ENCODE measurements around the gene STX4. TPM values are rescaled to one million over a fixed set of nuclear protein-coding genes. Genes with fewer than 3 reads are reported as not detected.
A peak's percentile ranks its signal among the peaks of the same experiment; 100 is the strongest.
"Not testable (repeated sequence)": the region's sequence is repeated elsewhere in the genome, so short reads cannot be mapped to it uniquely, and the experiment has no call there.

STX4 gene
- total RNA-seq, 2 experiments from 2014 or later: 67.2 to 70.0 TPM

- CTCF ChIA-PET; H3K4me3 Mint-ChIP-seq; H3K9me3 Mint-ChIP-seq; DNase-seq; POLR2A ChIA-PET; H3K36me3 Mint-ChIP-seq (ENCODE audit: low read depth); H3K27ac Mint-ChIP-seq; H3K4me1 Mint-ChIP-seq: not testable (repeated sequence)
- peaks cover 53% of the 10 kb centered on the region for H3K27me3 Mint-ChIP-seq
Observed at GRCh38 chr16:31011815-31012214, 21.5 kb upstream of the STX4 start.

DNA sequence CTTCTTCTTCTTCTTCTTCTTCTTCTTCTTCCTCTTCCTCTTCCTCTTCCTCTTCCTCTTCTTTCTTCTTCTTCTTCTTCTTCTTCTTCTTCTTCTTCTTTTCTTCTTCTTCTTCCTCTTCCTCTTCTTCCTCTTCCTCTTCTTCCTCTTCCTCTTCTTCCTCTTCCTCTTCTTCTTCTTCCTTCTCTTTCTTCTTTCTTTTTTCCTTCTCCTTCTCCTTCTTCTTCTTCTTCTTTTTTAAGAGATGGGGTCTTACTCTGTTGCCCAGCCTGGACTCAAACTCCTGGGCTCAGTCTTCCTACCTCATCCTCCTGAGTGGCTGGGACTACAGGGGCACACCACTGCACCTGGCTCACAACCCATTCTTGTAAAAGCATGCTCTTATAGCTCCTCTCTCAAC is 20.1 kb upstream of the STX4 start:
- H3K27me3 Mint-ChIP-seq: peaks cover 51% of the 10 kb centered on the region
- H3K4me1 Mint-ChIP-seq; H3K27ac Mint-ChIP-seq; H3K36me3 Mint-ChIP-seq (ENCODE audit: low read depth); H3K4me3 Mint-ChIP-seq; POLR2A ChIA-PET; DNase-seq; H3K9me3 Mint-ChIP-seq; CTCF ChIA-PET: not testable (repeated sequence)

DNA sequence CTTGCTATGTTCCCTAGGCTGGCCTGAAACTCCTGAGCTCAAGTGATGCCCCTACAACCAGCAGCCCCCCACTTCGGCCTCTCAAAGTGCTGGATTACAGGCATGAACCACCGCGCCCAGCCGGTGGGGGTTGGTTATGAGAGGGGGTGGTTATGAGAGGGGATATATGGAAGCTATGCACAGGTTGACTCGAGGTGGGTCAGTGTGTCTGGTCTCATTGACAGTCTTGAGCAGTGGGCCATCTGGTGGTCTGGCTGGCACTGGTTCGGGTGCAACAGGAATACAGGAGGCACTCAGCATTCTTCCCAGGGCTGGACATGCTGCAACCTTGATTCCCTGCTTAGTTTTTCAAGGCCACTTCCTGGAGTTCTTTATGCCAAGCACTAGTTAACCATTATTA is 17.3 kb upstream of the STX4 start:
- DNase-seq: no peak
- H3K4me3 Mint-ChIP-seq: no peak overlapping the region
- H3K27me3 Mint-ChIP-seq: peaks cover 34% of the 10 kb centered on the region
- CTCF ChIA-PET: no interaction called here
- no peak overlapping the region for H3K27ac Mint-ChIP-seq
- H3K36me3 Mint-ChIP-seq (ENCODE audit: low read depth): no peaks in the 10 kb centered on the region
- POLR2A ChIA-PET: no interaction called here
- H3K9me3 Mint-ChIP-seq: no peaks in the 10 kb centered on the region
- H3K4me1 Mint-ChIP-seq: peaks cover 4% of the 10 kb centered on the region

DNA sequence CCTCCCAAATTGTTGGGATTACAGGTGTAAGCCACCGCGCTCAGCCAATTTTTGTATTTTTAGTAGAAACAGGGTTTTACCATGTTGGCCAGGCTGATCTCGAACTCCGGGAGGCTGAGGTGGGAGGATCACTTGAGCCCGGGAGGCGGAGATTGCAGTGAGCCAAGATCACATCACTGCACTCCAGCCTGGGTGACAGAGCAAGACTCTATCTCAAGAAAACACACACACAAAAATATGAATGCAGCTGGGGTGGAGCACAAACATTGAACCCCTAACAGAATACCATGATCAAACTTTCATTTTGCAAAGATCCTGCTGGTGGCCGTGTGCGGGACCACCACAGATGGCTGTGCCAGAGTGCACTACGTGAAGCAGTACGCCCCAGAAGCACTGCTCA is 15.6 kb upstream of the STX4 start:
- H3K9me3 Mint-ChIP-seq; DNase-seq; POLR2A ChIA-PET; H3K27ac Mint-ChIP-seq; H3K4me3 Mint-ChIP-seq; H3K36me3 Mint-ChIP-seq (ENCODE audit: low read depth); CTCF ChIA-PET; H3K4me1 Mint-ChIP-seq: not testable (repeated sequence)
- H3K27me3 Mint-ChIP-seq: peaks cover 19% of the 10 kb centered on the region

GRCh38 chr16:31020536-31020935 is 12.8 kb upstream of the STX4 start:
- H3K4me1 Mint-ChIP-seq: peaks cover 9% of the 10 kb centered on the region
- no peaks in the 10 kb centered on the region for H3K36me3 Mint-ChIP-seq (ENCODE audit: low read depth)
- H3K4me3 Mint-ChIP-seq: no peak overlapping the region
- no peaks in the 10 kb centered on the region for H3K9me3 Mint-ChIP-seq
- DNase-seq: no peak
- ChIA-PET POLR2A (no interaction called here), CTCF (no interaction called here)
- H3K27me3 Mint-ChIP-seq: peaks cover 2% of the 10 kb centered on the region
- H3K27ac Mint-ChIP-seq: no peak overlapping the region

- Mint-ChIP-seq H3K4me1 (peaks cover 9% of the 10 kb centered on the region), H3K27me3 (no peaks in the 10 kb centered on the region), H3K36me3 (ENCODE audit: low read depth) (no peaks in the 10 kb centered on the region), H3K4me3 (no peak overlapping the region), H3K9me3 (no peaks in the 10 kb centered on the region), H3K27ac (no peak overlapping the region)
- ChIA-PET POLR2A (interaction anchor here (0.9 kb wide), 1 partner anchor 44 kb away, joined by 3 read pairs; no protein-coding TSS in a partner anchor), CTCF (interaction anchor here (1.6 kb wide), 1 partner anchor 38 kb away, joined by 3 read pairs; the partner anchor contains the start of gene HSD3B7)
- no peak for DNase-seq
Observed at GRCh38 chr16:31022544-31023251, 10.7 kb upstream of the STX4 start.

GRCh38 chr16:31023252-31023602 is 10.1 kb upstream of the STX4 start:
- POLR2A ChIA-PET: interaction anchor here (0.9 kb wide), 1 partner anchor 45 kb away, joined by 3 read pairs; no protein-coding TSS in a partner anchor

DNA sequence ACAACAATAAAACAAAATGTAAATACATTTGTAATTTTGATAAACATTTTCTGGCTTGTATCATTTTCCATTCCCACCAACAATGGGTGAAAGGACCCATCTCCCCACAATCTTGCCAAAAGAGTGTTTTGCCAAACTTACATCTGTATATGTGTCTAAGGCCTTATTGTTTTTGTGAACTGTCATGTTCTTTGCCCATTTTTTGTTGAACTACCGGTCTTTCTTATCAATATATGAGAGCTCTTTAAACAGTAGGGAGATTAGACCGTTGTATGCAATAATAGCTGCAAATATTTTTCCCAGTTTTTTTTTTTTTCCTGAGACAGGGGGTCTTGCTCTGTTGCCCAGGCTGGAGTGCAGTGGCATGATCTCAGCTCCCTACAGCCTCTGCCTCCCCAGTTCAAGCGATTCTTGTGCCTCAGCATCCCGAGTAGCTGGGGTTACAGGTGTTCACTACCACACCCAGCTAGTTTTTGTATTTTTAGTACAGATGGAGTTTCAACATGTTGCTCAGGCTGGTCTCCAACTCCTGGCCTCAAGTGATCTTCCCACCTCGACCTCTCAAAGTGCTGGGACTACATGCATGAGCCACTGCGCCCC is 9.6 kb upstream of the STX4 start:
- CTCF ChIA-PET: interaction anchor here (0.9 to 1.6 kb wide), 3 partner anchors 39 to 121 kb away, joined by 3 read pairs; partner anchors contain the start of gene HSD3B7
- DNase-seq: no peak
- POLR2A ChIA-PET: interaction anchor here (0.9 kb wide), 1 partner anchor 45 kb away, joined by 3 read pairs; no protein-coding TSS in a partner anchor
- H3K4me1 Mint-ChIP-seq: peaks cover 9% of the 10 kb centered on the region
- H3K9me3 Mint-ChIP-seq: no peaks in the 10 kb centered on the region
- H3K4me3 Mint-ChIP-seq: no peak overlapping the region
- no peaks in the 10 kb centered on the region for H3K36me3 Mint-ChIP-seq (ENCODE audit: low read depth)
- H3K27ac Mint-ChIP-seq: no peak overlapping the region
- H3K27me3 Mint-ChIP-seq: no peaks in the 10 kb centered on the region

More at GRCh38 chr16:31023252-31023602, 10.1 kb upstream of the STX4 start:
- Mint-ChIP-seq H3K9me3 (no peaks in the 10 kb centered on the region), H3K36me3 (ENCODE audit: low read depth) (no peaks in the 10 kb centered on the region), H3K27ac (no peak overlapping the region), H3K4me3 (no peak overlapping the region), H3K27me3 (no peaks in the 10 kb centered on the region), H3K4me1 (peaks cover 9% of the 10 kb centered on the region)
- CTCF ChIA-PET: interaction anchor here (0.9 to 1.6 kb wide), 3 partner anchors 39 to 121 kb away, joined by 3 read pairs; partner anchors contain the start of gene HSD3B7
- no peak for DNase-seq

- CTCF ChIA-PET: no interaction called here
- no peak for DNase-seq
- Mint-ChIP-seq H3K4me1 (peaks cover 9% of the 10 kb centered on the region), H3K9me3 (no peaks in the 10 kb centered on the region), H3K27ac (no peak overlapping the region), H3K27me3 (no peaks in the 10 kb centered on the region), H3K36me3 (ENCODE audit: low read depth) (no peaks in the 10 kb centered on the region), H3K4me3 (no peak overlapping the region)
- POLR2A ChIA-PET: interaction anchor here (0.9 kb wide), 1 partner anchor 49 kb away, joined by 3 read pairs; the partner anchor contains the start of genes ZNF646 and ZNF668
Observed at GRCh38 chr16:31025339-31025738, 8.0 kb upstream of the STX4 start.

DNA sequence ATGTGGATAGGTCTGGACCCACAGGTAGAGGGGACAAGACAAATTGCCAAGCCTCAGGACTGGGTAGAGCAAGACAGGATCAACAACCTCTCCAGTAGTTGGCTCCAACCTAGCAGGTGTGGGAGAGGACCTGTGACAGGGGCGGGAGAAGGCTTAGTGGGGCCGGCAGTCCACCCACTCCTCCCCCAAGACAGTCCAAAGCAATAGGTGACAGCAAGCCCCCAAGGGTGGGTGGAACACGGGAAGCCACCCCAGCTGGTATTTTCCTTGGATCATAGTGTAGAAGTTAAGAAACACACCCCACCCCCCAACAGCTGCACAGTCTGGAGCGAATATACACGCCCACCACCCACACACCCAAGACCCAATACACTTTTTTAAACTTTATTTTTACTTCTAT is 4.1 kb upstream of the STX4 start:
- ChIA-PET CTCF (no interaction called here), POLR2A (interaction anchor here (2.3 kb wide), 1 partner anchor 45 kb away, joined by 8 read pairs; the partner anchor contains the start of genes ZNF646 and ZNF668)
- peaks cover 10% of the 10 kb centered on the region for H3K36me3 Mint-ChIP-seq (ENCODE audit: low read depth)
- no peak overlapping the region for H3K27ac Mint-ChIP-seq
- no peaks in the 10 kb centered on the region for H3K27me3 Mint-ChIP-seq
- H3K4me1 Mint-ChIP-seq: peaks cover 19% of the 10 kb centered on the region
- no peaks in the 10 kb centered on the region for H3K9me3 Mint-ChIP-seq
- H3K4me3 Mint-ChIP-seq: no peak overlapping the region
- DNase-seq: no peak

- Mint-ChIP-seq H3K4me1 (peaks cover 26% of the 10 kb centered on the region), H3K27ac (no peak overlapping the region)
- POLR2A ChIA-PET: interaction anchor here (2.3 kb wide), 1 partner anchor 43 kb away, joined by 8 read pairs; the partner anchor contains the start of genes ZNF646 and ZNF668
Observed at GRCh38 chr16:31031276-31031675, 2.1 kb upstream of the STX4 start.

GRCh38 chr16:31033709-31034492 is 543 bp downstream of the STX4 start:
- POLR2A ChIA-PET: interaction anchor here (0.7 to 4.6 kb wide), 7 partner anchors 26 to 146 kb away, joined by 3 to 29 read pairs (median 4); partner anchors contain the start of genes FUS, KAT8, VKORC1 and ZNF646
- Mint-ChIP-seq H3K27me3 (no peaks in the 10 kb centered on the region), H3K27ac (peak overlapping the region; percentile 79), H3K4me1 (peaks cover 28% of the 10 kb centered on the region), H3K36me3 (ENCODE audit: low read depth) (peaks cover 39% of the 10 kb centered on the region), H3K4me3 (peak overlapping the region; percentile 86), H3K9me3 (no peaks in the 10 kb centered on the region)
- CTCF ChIA-PET: interaction anchor here (0.8 to 1.8 kb wide), 3 partner anchors 48 to 108 kb away, joined by 3 read pairs; no protein-coding TSS in a partner anchor
- peak; percentile 91 for DNase-seq

More at GRCh38 chr16:31031276-31031675, 2.1 kb upstream of the STX4 start:
- Mint-ChIP-seq H3K27me3 (no peaks in the 10 kb centered on the region), H3K4me3 (no peak overlapping the region), H3K9me3 (no peaks in the 10 kb centered on the region), H3K36me3 (ENCODE audit: low read depth) (peaks cover 24% of the 10 kb centered on the region)
- no peak for DNase-seq
- CTCF ChIA-PET: interaction anchor here (1.8 kb wide), 2 partner anchors 34 to 46 kb away, joined by 4 to 7 read pairs; partner anchors contain the start of gene HSD3B7

- Mint-ChIP-seq H3K36me3 (ENCODE audit: low read depth) (peaks cover 47% of the 10 kb centered on the region), H3K4me3 (no peak overlapping the region), H3K4me1 (peaks cover 26% of the 10 kb centered on the region), H3K27ac (no peak overlapping the region), H3K27me3 (no peaks in the 10 kb centered on the region), H3K9me3 (no peaks in the 10 kb centered on the region)
- DNase-seq: no peak
- POLR2A ChIA-PET: interaction anchor here (1.0 to 4.6 kb wide), 2 partner anchors 10 to 36 kb away, joined by 3 to 29 read pairs; partner anchors contain the start of genes ZNF646 and ZNF668
- CTCF ChIA-PET: no interaction called here
Observed at GRCh38 chr16:31036691-31037090, 3.3 kb downstream of the STX4 start.
